Sigmoid colon (tissue), 4 donors: Measurements from ENCODE around the gene SLCO2A1.

Experiments
- CTCF ChIP-seq, 4 experiments: fragments of 450-650 bp in 3 of 4; fragments of 200-600 bp in 1 of 4; IDR thresholded peaks; one replicate each; pipeline ENCODE4 v1.5.1; 2016 to 2019; ENCODE audit warnings: antibody characterized with exemption in 4 of 4, mild to moderate bottlenecking in 3 of 4, moderate library complexity in 2 of 4
- EP300 ChIP-seq, 4 donors: sonication (generic); formaldehyde crosslinking; IDR thresholded peaks; one replicate each; pipeline ENCODE4 v1.6.1; 2017; ENCODE audit warnings: antibody characterized with exemption in 4 of 4
- POLR2A ChIP-seq, 2 donors: fragments of 450-650 bp; IDR thresholded peaks; one replicate each; pipeline ENCODE4 v1.6.1; 2016; ENCODE audit warnings: antibody characterized with exemption in 2 of 2, mild to moderate bottlenecking in 2 of 2, moderate library complexity in 2 of 2

GRCh38 chr3:133997871-133998635 lies 31.7 kb downstream of the SLCO2A1 start:
- no peak for TF ChIP-seq POLR2A (IDR thresholded peaks at IDR 0.05)
- no peak for TF ChIP-seq CTCF (IDR thresholded peaks at IDR 0.05)
- TF ChIP-seq EP300 (IDR thresholded peaks at IDR 0.05) = no peak
